ENCODE data around the gene SLCO3A1. TPM values are rescaled to one million over a fixed set of nuclear protein-coding genes. Genes with fewer than 3 reads are reported as not detected.

The SLCO3A1 gene
- total RNA-seq, 2 experiments from 2014 or later, result 6.6 to 7.7 TPM

DNA sequence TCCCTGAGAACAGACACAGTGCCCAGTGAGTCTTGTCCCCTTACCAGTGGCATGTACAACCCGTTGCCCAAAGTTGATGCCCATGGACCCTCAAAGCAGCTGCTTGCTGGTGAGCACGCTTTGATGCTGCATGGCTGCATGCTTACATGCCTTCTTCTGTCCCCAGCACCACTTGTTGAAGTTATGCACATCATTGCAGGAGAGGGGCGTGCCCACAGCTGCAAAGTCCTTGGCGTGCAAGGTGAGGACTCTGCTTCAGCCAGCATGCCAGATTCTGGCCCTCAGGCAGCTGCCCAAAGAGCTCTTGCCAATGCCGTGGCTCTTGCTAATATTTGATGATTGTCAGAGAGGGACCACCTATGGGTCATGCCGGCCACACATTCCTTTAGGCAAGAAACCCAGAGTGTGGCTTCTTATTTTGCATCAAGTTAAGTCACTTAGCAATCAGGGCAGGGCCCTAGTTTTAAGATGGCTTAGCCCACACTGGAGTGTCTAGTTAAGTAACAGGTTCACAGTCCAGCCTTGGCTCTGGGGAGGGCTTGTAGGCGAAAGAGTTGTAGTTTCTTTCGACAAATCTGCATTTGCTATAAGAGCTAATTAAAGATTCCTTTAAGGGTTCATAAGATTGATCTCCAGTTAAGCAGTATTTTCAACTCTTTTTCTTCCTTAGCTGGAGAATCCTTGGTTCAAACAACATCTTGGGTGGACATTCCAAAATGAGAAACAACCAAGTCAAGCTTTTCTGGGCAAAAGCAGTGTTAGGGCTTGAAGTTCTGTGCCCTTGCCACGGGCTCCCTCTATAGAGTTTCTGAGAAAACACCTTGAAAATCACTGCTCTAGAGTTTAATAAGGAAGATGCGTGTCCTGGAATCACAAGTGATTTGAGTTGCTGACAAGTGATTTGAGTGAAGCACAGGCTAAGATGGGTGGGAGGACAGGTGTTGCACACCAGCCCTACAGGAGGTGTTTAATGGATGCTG is 128.6 kb downstream of the SLCO3A1 start:
- CTCF ChIA-PET, result no interaction called here
- POLR2A ChIA-PET, result no interaction called here

DNA sequence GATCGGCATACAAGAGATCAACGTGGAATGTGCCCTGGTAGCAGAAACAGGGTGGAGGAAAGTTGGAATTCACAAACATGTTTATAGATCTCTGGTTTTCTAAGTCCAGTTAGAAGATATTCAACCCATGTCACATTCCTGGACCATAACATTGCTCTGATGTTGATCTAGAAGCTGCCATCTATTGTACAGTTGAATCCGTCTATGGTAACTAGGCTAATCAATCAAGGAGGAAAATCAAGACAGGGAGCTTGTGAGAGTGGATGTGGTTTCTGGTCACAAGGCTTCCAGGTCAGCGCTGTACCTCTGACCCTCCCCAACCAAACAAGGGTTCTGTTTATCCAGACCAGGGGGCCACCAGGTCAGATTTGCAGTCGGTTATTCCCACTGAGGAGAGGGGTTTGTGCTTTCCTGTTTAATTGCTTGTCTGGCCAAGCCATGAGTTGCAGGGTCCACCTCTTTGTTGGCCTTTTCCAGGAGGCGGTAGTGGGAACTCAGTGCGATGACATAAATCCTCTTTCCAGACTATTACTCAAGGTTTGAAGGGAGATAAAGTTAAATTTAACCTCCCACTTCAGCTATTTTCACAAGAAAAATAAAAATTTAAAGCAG is 130.3 kb downstream of the SLCO3A1 start:
- POLR2A ChIA-PET, result no interaction called here

DNA sequence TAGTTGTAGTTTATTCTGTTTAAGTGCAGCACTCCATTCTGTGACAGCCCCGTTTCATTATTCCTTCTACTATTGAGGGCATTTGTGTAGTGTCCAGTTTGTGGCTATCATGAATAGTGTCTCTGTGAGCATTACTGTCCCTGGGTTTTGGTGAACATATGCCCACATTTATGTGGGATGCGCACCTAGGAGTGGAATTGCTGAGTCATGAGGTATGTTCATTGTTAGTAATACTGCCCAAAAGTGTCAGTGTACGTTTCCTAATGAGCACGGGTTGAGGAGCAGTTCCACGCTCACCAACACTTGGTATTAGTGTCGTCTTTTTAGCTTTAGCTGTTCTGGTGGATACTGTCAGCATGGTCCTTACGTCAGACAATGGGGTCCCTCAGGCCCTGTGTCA is 131.8 kb downstream of the SLCO3A1 start:
- ChIA-PET POLR2A (no interaction called here), CTCF (no interaction called here)

More for the DNA sequence above, 130.3 kb downstream of the SLCO3A1 start:
- CTCF ChIA-PET, result no interaction called here

DNA sequence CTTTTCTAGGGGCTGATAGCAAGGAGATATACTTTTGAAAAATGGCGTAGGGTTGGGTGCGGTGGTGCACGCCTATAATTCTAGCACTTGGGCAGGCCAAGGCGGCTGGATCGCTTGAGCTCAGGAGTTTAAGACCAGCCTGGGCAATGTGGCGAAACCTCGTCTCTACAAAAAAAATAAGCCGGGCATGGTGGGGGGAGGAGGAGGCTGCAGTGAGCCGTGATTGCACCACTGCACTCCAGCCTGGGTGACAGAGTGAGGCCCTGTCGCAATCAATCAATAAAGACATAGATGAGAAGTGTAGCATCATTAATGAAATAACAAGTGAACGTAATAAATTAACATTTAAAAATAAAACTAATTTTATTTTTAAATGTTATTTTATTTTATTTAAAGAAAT is 134.6 kb downstream of the SLCO3A1 start:
- POLR2A ChIA-PET, result no interaction called here
- CTCF ChIA-PET, result no interaction called here

DNA sequence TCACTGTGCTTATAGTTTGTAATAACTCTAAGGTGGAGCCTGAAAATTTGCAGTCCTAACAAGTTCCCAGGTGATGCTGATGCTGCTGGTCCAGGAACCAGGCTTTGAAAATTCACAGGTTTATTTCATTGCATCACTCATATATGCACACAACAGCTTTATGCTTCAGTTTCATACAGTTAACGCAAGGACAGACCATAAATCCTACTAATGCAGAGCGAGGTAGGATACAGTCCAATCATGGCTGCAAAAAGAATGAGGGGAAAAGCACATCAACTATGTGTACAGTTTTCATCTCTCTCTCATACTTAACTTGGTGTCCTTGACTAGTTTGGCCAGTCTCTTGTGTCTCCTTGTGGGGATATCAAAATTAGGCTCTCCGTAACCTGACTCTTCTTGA is 135.1 kb downstream of the SLCO3A1 start:
- POLR2A ChIA-PET, result no interaction called here
- CTCF ChIA-PET, result no interaction called here

DNA sequence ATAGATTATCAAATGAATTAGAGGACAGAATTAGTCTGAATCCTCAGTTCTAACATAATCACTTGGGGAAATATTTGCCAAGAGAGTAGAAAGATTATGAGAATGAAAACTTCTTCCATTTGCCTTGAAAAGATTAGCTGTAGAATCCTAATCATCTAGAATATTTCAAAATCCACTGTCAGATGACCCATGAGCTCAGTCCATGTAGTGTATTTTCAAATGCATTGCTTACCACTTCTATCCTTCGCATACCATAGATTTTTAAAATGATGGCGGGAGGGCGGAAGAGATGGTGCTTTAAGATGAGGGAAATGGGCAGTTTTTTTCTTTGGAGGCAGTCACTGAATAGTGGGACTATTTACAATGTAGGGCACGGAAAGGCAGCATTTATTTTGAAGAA is 136.3 kb downstream of the SLCO3A1 start:
- ChIA-PET CTCF (no interaction called here), POLR2A (no interaction called here)

DNA sequence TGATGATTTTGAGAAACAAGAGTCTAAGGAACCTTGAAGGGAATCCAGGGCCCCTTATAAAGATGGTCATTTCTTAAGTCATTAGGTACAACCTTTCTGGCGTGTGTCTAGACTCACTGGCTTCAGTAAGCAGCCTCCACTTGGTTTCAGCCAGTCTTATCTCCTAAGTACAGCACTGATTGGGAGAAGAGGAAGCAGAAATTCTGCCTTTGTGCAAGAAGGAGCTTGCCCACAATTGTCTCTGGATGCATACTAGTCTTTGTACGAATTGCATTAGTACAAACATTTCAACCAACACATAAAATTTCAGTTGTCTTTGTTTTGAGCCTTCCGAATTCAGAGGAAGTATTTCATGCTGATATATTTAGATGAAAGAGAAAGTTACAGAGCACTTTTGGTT is 139.4 kb downstream of the SLCO3A1 start:
- POLR2A ChIA-PET, result no interaction called here
- CTCF ChIA-PET, result no interaction called here

DNA sequence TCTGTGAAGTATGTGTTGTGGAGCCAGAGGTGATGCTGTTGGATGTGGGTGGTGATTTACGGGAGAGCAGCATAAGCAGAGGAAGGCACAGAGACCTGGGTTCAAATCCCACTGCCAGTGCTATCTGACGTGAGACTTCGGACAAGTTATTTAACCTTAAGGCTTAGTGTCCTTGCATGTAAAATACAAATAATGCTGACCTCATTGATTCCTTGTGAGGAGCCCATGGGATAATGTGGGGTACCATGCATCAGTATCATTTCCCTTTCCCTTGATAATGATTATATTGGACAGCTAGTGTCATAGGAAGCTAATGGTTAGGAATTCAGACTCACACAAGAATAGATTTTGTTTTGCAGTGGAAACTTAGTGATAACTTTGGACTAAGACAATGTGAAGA is 141.6 kb downstream of the SLCO3A1 start:
- CTCF ChIA-PET, result no interaction called here
- POLR2A ChIA-PET, result no interaction called here

DNA sequence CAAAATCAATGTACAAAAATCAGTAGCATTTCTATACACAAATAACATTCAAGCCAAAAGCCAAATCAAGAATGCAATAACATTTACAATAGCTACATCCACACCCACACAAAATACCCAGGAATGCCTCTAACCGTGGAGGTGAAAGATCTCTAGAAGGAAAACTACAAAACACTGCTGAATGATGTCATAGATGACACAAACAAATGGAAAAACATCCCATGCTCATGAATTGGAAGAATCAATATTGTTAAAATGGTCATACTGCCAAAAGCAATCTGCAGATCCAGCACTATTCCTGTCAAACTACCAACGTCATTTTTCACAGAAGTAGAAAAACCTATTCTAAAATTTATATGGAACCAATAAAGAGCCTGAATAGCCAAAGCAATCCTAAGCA is 143.7 kb downstream of the SLCO3A1 start:
- ChIA-PET CTCF (interaction anchor here (0.6 kb wide), 1 partner anchor 26 kb away, joined by 3 read pairs; no protein-coding TSS in a partner anchor), POLR2A (no interaction called here)

DNA sequence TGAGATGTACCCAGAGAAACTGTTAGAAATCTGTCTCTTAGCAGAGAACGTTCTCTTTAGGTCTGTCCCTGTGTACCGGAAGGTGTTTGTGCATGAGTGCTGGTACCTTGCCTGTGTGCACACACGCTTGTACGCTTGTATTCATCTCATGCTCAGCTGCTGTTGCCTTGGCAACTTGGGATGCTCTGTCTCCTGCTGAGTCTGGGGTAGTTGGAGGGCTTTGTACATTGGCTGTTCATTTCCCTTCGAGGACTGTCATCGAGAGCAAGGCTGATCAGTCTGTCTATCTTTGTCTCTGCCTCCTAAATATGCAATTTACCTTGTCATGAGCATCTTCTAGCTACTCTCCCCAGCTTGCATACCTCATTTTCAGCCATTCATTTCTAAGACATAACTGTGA is 147.2 kb downstream of the SLCO3A1 start:
- ChIA-PET POLR2A (no interaction called here), CTCF (no interaction called here)

DNA sequence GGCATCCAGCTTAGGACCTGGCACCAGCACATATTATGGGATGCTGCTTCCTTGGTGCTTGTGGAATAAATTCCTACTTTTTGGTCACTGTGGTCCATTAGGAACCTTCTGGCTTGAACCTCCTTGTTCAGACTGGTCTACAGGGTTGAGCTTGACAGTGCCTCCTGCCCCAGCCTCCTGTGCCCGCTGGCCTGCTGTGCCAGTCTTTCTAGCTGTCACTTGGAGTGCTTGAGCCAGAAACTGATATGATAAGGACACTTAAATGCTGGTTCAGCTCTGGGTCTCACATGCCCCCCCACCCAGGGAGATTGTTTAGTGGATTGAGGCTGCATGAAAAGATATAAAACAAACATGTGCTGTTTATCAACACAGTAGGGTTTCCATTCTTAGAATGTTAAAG is 147.8 kb downstream of the SLCO3A1 start:
- POLR2A ChIA-PET, result no interaction called here
- CTCF ChIA-PET, result interaction anchor here (0.7 kb wide), 1 partner anchor 474 kb away, joined by 3 read pairs; no protein-coding TSS in a partner anchor

DNA sequence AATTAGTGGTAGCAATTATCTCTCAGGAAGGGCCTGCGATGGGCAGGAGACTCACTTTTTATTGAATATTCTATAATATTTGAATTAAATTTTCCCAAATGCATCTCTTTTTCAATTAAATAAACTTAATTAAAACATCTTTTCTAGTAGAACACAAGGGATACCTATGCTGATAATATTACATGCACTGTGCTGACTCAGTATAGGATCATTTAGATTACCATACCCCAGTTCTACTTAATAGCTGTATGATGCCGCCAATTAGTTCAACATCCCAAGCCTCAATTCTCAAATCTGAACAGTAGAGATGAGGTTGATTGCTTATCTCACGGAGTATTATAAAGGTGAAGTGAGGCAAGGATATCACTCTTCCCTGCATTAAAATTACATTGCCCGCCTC is 149.2 kb downstream of the SLCO3A1 start:
- ChIA-PET CTCF (no interaction called here), POLR2A (no interaction called here)

DNA sequence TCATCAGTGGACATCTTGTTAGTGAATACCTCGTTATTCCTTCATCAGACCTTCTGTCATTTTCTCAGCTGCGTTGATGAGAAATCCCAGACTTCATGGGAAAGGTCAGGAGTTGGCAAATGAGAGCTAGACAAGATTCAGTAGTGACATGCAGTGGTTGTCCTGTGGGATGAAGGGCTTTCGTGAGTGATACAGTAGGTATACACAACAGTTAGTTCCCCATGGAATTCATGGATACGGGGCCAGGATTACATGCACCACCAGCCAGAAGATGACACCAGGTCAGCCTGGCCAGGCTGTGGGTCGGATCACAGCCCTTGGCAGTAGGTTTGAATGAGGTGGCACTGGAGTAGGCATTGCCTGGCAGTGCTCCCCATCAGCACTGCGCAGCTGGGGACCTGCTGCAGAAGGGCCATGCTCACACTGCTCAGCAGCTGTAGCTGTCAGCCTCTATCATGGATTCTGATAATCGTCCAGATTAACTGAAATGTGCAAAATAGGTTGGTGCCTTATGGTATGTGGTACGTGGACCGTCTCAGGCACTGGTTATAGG is 150.1 kb downstream of the SLCO3A1 start:
- POLR2A ChIA-PET, result no interaction called here
- CTCF ChIA-PET, result no interaction called here

DNA sequence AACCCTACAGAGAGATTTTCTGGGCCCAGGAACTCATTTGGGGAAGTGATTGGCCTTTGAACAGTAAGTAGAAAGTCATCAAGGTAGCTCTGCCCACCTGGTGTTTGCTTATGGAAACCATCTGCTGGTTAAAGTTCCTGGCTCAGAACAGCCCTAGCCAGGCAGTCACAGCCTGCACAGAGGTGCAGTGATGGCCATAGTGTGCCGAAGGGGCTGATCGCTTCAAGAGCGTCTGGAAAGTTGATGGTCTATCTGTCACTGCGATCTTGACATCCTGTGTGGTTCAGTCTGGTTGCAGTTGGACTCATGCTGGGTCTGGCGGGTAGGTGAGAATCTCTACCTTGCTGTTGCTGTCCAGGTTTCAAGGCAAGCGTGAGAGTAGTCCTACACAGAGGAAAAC is 151.6 kb downstream of the SLCO3A1 start:
- ChIA-PET CTCF (interaction anchor here (1.3 kb wide), 1 partner anchor 25 kb away, joined by 3 read pairs; no protein-coding TSS in a partner anchor), POLR2A (no interaction called here)

DNA sequence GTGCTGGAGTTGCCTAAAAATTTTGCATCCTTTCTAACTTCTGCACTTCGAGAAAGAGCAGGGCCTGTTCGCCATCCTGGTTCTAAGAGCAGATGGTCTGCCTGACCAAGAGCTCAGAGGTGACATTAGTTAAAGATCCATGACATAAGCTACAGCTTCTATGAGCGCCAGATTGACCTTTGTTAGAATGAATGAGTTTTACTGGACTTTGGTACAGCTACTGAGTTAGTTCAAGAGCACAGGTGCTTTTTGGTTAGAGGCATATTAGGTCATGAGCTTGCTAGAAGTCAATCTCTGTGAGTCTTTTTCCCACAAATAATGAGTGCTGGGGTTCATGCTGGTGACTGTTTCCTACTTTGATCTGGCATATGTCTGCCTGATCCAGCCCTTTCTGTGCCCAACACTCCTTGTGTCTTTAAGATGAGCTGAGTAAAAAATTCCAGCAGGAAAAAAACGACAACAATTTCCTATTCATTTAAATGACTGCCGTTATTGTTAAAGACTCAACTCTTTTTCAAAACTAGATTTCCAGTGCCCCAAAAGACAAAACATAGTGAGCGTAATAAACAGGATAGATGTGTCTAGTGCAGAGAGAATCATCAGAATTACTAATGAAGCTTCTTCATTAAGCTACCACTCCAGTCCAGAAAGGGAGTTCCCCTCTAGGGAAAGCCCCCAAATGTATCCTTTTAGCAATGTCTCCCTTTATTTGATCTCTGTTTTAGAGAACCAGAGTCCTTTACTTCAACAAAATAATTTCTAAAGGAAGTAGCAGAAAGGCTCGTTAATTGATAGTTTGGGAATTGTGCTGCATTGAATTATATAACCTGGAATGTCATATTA is 152.9 kb downstream of the SLCO3A1 start:
- POLR2A ChIA-PET, result no interaction called here
- CTCF ChIA-PET, result no interaction called here

DNA sequence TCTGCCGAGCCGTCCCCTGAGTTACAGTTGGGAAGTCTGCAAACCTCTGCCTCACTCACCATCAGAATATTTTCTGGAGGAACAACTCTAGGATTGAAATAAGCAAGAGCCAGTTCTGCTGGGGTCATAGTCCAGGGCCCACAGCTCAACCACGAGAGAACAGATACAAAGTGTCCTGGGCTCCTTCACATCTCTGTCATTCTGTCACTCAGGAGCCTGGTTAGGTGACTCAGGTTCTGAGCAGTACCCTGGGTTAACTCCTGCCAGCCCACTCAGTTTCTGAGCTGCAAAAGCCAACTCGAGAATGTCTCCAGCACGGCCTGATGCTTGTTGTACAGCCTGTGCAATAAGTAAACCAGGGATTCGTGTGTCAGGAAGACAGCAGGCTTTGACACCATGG is 155.7 kb downstream of the SLCO3A1 start:
- ChIA-PET POLR2A (no interaction called here), CTCF (no interaction called here)

DNA sequence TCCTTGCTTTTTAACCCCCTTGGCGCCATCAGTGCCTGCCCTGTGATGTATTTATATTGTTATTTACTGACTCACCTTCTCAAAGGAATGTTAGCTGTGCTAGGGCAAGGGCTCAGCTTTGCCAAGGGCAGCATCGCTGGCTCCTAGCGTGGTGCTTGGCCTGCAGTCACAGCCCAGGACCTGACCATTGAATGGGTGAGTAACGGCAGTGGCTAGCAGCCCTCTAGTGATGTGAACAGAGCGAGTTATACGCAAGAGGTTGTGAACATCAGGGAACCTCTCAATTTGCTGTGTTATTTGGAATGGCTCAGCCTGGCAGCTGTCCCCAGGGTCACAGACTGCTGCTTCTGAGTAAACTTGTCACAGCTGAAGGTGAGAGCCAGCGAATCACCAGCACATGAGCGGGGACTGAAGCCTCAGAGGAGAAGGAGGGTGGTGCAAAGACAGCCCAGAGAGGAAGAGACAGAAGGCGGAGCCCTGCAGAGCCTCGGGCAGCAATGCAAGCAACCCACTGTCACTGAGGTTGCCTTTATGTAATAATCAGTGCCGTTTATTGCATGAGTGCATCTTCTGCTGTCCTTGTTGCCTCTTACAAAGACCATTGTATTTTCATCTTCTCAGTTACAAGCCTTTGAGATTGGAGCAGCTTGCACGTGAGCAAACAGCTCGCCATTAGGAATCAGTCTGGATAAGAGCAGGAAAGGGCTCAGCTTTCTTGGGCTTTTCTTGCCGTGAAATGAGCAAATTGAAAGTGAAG is 158.3 kb downstream of the SLCO3A1 start:
- POLR2A ChIA-PET, result no interaction called here
- CTCF ChIA-PET, result no interaction called here

DNA sequence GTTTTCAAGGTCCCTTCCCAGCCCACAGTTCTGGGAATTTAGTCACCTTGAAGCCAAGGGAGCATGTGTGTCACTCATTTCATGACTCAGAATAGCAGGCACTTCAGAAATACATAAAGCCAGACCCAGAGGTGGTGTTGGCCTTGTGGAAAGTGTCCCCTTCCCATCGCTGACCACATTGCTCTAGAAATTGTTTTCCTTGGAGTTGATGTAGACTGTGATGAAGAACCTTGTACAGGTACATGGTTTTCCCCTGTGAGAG is 158.8 kb downstream of the SLCO3A1 start:
- CTCF ChIA-PET, result interaction anchor here (0.6 kb wide), 1 partner anchor 608 kb away, joined by 3 read pairs; no protein-coding TSS in a partner anchor
- POLR2A ChIA-PET, result no interaction called here

DNA sequence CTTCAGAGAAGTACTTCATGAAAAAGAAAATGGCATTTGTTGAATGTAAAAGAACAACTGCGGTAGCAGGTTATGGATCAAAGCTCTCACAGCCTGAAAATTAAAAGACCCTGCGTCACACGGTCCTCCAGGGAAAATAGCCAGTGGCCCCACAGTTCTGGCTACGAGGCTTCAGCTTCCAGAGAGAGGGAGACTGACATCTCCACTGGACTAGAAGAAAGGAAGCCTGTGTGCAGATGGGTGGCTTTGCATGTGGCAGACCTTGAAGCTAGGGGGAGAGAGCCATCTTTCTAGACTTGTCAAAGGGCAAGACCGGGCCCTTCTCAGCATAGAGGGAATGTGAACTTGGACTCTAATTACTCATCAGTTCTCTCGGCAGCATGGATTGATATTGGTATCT is 159.4 kb downstream of the SLCO3A1 start:
- ChIA-PET CTCF (interaction anchor here (0.6 kb wide), 1 partner anchor 608 kb away, joined by 3 read pairs; no protein-coding TSS in a partner anchor), POLR2A (no interaction called here)

Data from activated CD8-positive, alpha-beta memory T cell treated with anti-CD3 and anti-CD28 coated beads for 36 hours (primary cell).